Medulla oblongata (tissue), 1 donor: ENCODE measurements around the gene CLCN2.
A peak's percentile ranks its signal among the peaks of the same experiment; 100 is the strongest.

Source experiments
- DNase-seq: peaks from one replicate; pipeline ENCODE4 v3.0.0-alpha.2; 2015; ENCODE audit errors: extremely low spot score

Gene CLCN2

DNA sequence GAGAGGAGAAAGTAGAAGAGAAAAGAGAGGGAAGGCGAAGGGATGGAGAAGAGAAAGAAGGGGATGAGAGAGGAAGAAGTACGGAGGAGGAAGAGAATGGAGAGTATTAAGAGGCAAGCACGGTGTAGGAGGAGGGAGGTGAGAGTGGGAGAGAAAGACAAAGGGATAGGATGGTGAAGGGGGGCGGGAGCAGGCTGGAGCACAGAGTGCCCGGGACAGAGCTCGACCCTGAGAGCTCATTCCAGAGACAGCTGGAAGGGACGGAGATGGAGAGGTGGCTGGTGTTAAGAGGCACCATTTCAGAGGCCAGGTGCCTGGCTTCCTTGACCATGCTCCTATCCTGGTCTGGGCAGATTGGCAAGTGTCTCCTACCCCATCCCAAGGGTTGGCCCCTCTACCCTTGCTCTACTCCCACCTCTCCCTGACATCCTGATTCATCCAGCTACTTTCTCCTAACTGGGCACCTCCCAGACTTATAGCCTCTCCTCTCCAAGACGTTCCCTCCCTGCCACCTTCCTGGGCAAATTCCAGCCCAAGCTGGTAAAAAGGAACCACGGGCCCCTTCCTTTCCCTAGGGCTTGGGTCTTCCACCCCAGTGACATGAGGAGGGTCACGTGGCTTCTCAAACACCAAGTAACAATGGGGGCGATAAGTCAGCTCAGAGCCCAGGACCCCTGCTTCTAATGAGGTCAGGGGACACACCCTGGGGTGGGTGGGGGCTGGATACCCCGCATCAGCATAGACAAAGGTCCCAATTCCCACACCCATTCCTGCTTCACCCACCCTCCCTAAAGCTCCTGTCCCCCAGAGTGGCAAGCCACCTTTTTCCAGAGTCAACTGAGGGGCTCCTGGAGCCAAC lies 1.1 kb downstream of the CLCN2 start:
- DNase-seq: no peak

DNA sequence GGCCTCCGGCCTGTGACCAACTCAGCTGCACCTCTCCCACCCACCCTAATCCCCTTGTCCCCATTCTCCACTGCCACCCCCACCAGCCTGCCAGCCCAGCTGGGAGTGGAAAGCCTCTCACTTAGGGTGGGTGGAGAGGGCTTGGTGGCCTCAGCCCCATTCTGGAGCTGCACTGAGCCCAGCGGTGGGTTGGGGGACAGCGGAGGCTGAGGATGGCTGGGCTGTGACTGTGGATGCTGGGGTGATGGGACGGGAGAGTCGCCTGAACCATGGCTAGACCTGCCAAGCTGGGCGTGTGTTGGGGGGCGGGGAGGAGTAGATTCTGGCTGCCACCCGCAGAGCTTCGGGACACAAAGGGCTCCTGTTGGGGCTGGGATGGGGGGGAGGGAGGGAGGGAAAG lies 1.8 kb downstream of the CLCN2 start:
- DNase-seq: peak; percentile 84

DNA sequence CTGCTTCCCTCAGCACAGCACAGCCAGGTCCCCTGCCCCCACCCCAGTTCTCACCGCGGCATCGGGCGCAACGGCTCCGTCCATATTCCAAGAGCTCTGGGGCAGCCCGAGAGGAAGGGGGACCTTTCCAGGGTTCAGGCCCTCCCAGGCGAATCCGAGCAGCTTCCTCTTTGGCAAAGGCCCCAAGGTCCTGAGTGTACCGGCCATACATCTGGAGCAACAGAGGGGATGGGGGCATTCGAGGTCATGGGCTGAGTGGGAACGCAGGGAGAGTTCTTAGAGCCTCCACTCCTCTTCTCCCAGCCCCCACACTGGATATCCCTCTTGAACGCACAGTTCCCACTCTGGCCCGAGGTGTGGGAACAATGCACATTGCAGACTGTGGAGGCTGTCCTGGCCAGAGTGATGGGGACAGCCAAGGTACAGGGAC lies 2.5 kb downstream of the CLCN2 start:
- DNase-seq: no peak

DNA sequence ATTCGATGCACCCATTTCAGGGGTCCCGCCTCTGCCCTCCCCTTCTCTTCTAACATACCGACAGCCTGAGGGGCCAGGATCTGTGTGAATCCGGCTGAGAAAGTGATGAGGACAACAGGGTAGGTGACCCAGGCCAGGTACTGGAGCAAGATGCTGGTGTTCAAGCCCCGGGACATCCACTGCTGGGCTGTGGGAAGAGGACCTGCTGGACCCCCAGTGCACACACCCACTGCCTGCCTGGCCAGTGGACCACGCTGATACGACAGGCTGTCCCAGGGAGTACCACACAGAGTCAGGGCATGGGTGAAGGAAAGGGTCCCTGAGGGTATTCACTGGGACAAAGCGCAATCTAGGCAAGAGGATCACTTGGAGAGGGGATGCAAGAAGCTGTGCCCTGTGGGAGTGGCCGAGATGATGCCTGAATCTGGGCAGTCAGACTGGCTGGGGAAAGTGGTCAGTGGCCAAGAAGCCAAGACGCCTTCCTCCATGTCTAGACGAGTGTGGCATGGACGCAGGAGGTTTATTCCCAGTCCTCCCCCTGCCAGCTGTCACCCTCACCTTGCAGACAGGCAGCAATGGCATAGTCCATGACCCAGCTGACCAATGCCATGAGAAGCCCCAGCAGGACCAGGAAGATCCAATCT lies 3.2 kb downstream of the CLCN2 start:
- no peak for DNase-seq

DNA sequence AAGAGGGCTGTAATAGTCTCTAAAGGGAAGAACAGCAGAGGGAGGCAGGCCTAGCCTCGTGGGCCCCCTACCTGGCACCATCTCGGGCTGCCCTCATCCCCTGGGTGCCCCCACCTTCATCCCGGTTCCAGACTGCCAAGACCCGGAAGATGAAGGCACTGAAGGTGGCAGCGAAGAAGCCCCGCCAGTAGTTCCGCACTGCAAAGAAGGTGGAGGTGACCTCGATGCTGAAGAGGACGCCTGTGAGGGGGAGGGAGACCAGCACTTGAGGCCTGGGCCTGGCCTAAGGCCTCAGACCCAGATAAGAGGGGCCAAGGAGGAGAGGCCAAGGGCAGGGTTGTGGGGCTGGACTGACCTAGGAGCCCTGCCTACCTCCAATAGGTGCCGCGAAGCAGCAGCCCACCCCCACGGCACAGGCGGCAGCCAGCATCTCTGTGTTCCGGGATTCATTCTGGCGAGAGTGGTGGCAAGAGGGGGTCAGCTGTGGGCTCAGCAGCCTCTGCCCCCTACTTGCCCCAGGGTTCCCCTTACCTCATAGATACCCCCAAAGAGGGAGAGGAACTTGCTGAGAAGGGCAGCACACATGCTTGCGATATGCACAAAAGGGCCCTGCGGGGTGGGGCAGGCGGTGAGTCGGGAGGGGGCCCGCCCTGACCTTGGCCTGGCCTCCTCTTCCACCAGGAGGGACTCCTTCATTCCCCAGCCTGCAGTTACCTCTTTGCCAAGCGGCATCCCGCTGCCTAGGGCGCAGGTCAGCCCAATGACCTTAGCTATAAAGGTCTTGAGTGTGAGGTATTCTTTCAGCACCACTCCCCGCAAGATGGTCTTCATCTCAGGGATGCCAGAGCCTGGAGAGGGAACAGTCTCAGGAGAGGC lies 3.9 kb downstream of the CLCN2 start:
- DNase-seq: no peak

DNA sequence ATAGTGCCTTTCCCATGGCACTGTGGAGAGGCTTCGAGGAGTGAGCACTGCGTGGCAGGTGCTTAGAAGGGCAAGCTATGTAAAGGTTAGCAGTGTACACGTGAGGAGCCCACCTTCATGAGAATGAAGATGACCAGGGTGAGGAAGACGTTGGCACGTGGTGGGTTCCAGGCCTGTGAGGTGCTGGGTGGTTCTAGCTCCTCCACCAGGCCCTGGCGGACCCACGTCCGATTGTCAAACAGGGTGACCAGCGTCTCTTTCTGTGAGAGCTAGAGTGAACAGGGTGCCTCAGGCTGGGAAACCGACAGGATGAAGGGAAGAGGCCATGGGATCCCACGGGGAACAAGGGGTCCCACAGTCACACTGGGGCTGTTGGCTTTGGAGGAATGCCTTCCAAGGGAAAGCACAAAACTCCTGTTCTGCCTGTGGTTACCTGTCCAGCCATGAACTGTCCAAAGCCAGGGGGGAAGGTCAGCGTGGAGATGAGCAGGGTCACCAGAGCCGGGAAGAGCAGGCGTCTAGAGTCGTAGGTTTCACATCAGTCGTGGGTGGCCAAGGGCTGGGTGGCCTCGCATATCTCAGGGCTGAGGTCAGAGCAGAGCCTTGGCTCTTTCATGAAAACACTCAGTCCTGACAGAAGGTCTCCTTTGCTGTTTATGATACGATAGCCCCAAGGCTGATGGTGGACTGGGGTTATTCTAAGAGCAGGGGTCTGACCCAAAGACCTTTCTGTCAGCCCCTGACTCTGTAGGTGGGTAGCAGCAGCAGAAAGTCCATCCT lies 6.0 kb downstream of the CLCN2 start:
- DNase-seq: no peak

GRCh38 chr3:184354754-184355153 lies 6.7 kb downstream of the CLCN2 start:
- DNase-seq: no peak

DNA sequence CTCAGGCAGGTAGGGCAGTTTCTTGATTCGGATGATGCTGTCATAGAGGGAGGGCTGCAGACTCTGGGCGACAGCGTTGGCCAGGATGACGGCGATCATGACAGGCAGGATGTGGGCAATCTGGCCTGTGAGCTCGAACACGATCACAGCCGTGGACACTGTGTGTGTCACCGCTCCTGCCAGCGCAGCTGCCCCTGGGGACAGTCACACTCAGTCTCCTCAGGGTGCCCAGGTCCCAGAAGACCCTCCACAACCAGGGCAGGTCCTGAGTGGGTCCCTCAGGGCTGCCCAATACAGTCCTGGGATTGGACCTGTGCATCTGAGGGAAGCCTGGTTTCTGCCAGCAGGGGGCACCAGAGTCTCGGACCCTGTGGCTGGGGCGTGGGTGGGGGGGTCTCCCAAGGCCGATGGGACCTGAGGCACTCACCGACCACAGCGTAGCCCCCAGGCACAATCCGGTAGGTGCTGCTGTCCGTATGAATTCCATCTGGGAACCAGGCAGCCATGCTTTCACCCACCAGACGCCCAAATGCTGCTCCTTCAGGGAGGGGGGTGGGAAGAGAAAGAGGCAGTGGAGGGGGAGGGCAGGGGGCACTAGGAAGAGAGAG lies 7.2 kb downstream of the CLCN2 start:
- DNase-seq: no peak

GRCh38 chr3:184353546-184353941 lies 7.9 kb downstream of the CLCN2 start:
- no peak for DNase-seq

GRCh38 chr3:184352897-184353545 lies 8.4 kb downstream of the CLCN2 start:
- no peak for DNase-seq

DNA sequence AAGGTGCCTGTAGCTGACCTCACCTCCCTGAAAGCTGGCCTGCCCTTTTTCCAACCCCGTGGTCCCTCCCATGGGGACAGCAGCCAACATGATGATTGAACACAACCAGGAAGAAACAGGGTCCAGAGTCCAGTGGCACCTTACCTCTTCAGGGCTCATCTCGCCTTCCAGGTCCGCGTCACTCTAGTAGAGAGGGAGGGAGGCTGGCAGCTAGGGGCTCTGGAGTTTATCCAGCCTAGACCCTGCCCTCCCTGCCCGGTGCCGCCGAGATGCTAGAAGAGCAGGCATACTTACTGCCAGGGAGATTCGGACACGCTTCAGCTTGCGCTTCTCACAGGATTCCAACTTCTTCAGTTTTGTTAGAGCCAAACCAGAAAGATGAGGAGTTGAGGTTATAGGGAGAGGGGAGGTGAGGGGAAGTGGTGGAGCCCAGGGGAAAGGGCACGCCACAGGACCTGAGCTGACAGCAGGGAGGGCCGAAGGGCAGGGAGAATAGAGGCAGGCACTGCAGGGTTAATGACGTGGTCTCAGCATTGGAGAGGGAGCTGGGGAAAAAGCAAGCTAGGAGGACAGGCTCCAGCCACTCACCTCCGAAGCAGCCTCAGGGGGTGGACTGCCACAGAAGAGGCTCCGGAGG lies 9.1 kb downstream of the CLCN2 start:
- DNase-seq: no peak

DNA sequence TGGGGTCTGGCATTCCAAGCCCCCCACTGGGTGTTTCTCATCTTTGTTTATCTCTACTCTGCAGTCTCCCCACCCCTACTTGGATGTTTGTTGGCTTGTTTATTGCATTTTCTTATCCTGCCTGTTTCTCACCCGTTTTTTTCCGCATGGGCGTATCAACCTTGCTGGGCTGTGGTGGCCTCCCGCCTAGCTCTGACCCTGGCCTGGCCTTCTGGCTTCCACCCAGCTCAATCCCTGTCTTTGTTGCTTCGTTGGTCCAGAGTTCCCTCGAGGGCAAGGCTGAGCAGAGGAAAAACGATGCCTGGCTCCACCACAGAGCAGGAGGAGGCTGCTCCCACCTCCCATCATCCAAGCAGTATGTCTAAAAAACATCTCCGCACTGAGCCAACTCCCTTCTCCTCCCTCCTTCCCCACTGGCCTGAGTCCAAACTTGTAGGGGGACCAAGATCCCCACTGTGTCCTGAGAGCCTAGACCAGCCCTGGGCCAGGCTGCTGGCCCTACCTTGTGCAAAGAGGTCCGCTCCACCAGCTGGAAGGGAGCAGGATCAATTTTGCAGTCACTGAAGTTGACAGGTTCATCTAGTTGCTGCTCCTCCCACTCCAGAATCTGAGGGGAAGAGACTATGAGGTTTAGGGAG lies 9.8 kb downstream of the CLCN2 start:
- no peak for DNase-seq

- no peak for DNase-seq
These were observed 10.8 kb downstream of the CLCN2 start for GRCh38 chr3:184350618-184351017.

- no peak for DNase-seq
These were observed 11.6 kb downstream of the CLCN2 start for GRCh38 chr3:184349563-184350470.

DNA sequence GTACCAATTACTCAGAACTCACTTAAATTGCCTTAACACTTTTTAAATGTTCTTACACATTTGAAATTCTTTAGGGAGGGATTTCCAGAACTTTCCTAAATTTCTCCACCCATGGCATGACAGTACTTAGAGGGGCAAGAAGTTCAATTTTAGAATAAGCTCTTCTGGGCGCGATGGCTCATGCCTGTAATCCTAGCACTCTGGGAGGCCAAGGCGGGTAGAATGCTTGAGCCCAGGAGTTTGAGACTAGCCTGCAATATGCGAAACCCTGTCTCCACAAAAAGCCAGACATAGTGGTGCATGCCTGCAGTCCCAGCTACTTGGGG lies 13.4 kb downstream of the CLCN2 start:
- DNase-seq: no peak

DNA sequence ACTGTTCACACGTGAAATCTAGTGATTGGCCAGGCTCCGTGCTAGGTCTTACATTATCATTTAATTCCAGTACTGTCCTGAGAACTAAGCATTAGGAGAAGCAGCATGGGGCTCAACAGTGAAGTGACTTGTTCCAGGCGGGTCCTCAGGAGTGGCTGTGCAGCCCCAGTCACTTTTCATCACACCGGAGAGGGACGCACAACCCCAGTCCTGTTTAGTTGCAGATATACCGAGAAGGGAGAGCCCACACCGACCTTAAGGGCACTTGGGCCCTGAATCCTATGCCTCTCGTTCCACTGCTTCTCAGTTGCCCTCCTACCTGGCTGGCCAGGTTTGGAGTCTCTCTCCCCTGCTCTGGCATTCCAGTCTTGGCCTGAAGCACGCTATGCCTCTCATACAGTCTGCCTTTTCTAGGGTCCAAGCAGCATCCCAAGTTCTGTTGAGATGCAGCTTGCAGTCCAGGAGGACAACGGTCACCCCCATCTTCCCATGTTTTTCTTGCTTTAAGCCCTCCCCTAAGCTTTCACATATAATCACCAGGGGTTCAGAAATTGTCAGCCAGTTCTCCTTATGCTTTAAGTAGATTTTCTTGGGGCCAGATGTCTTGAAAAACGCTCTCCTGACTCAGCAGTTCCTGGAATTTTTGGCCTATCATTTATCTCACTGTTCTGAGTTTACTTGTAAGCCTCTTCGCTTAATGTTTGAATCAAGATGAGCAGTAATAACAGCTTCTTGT lies 13.9 kb downstream of the CLCN2 start:
- no peak for DNase-seq

DNA sequence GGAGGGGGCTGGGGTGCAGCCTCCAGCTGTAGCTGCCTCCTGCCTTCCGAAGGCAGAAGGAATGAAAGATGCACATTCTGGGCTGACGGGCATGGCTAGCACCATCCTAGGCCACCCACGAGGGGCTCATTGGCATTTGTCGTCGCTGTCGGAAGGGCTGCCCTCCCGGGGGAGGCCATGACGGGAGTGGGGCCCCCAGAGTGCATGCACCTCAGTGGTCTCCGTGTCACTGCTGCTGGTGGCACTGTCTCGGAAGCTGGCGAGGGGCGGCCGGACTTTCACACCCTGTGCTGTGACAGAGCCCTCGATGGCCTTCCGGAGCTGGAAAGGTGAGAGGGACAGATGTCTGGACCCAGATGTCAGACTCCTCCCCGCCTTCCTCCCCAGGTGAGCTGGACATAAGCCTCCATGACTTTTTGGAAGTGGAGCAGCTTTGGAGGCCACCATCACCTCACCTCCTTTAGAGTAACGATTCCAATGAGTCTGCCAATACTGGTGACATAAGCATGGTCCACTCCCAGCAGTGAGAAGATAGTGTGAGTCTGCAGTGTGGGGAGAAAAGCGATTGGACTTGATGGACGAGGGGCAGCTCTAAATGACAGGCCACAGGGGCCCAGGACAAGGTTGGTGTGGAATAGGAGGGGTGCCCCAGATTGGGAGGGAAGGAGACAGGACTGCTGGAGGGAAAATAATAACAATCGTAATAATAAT lies 14.8 kb downstream of the CLCN2 start:
- DNase-seq: no peak
